ENCODE measurements around the gene IQGAP2. TPM values are rescaled to one million over a fixed set of nuclear protein-coding genes. Genes with fewer than 3 reads are reported as not detected.

Gene IQGAP2
- total and polyA plus RNA-seq, 5 donors, result 3.0 to 9.2 (median 6.2) TPM

- no peak overlapping the region for H3K27ac ChIP-seq (ENCODE audit: low read length)
- intact Hi-C loops (cut with DNase I), result no loop called here
- H3K4me3 ChIP-seq (ENCODE audit: low read length), result no peak overlapping the region
- H3K4me1 ChIP-seq (ENCODE audit: control insufficient read depth, insufficient read depth, low read length), result no peaks in the 10 kb centered on the region
- no peaks in the 10 kb centered on the region for H3K9me3 ChIP-seq (ENCODE audit: control insufficient read depth, low read length)
- ATAC-seq (no peak), DNase-seq (no peak)
- WGBS, result 73% methylated on average over 6 of the region's 6 CpGs
- H3K27me3 ChIP-seq (ENCODE audit: control insufficient read depth, insufficient read depth), result no peaks in the 10 kb centered on the region
Measured at GRCh38 chr5:76441890-76442673, 39.0 kb downstream of the IQGAP2 start.

GRCh38 chr5:76443066-76443800 is 40.1 kb downstream of the IQGAP2 start:
- no peaks in the 10 kb centered on the region for H3K4me1 ChIP-seq (ENCODE audit: control insufficient read depth, insufficient read depth, low read length)
- no peak for ATAC-seq
- H3K9me3 ChIP-seq (ENCODE audit: control insufficient read depth, low read length), result no peaks in the 10 kb centered on the region
- DNase-seq, result no peak
- intact Hi-C loops (cut with DNase I), result no loop called here
- WGBS, result 57% methylated on average over 4 of the region's 4 CpGs
- H3K27me3 ChIP-seq (ENCODE audit: control insufficient read depth, insufficient read depth), result no peaks in the 10 kb centered on the region
- no peak overlapping the region for H3K4me3 ChIP-seq (ENCODE audit: low read length)
- no peak overlapping the region for H3K27ac ChIP-seq (ENCODE audit: low read length)

GRCh38 chr5:76445063-76445462 is 42.0 kb downstream of the IQGAP2 start:
- Histone ChIP-seq H3K27ac (ENCODE audit: low read length) (no peak overlapping the region), H3K27me3 (ENCODE audit: control insufficient read depth, insufficient read depth) (no peaks in the 10 kb centered on the region), H3K4me3 (ENCODE audit: low read length) (no peak overlapping the region), H3K4me1 (ENCODE audit: control insufficient read depth, insufficient read depth, low read length) (no peaks in the 10 kb centered on the region), H3K9me3 (ENCODE audit: control insufficient read depth, low read length) (no peaks in the 10 kb centered on the region)
- WGBS, result 78% methylated on average over 4 of the region's 4 CpGs
- DNase-seq (no peak), ATAC-seq (no peak)
- intact Hi-C loops (cut with DNase I), result no loop called here

- no peaks in the 10 kb centered on the region for H3K4me1 ChIP-seq (ENCODE audit: control insufficient read depth, insufficient read depth, low read length)
- intact Hi-C loops (cut with DNase I), result no loop called here
- H3K27ac ChIP-seq (ENCODE audit: low read length), result no peak overlapping the region
- 80% methylated on average over 5 of the region's 5 CpGs for WGBS
- no peak for DNase-seq
- no peak for ATAC-seq
- no peaks in the 10 kb centered on the region for H3K27me3 ChIP-seq (ENCODE audit: control insufficient read depth, insufficient read depth)
- H3K4me3 ChIP-seq (ENCODE audit: low read length), result no peak overlapping the region
- no peaks in the 10 kb centered on the region for H3K9me3 ChIP-seq (ENCODE audit: control insufficient read depth, low read length)
Measured at GRCh38 chr5:76445830-76446229, 42.7 kb downstream of the IQGAP2 start.

- no peak overlapping the region for H3K4me3 ChIP-seq (ENCODE audit: low read length)
- no peaks in the 10 kb centered on the region for H3K4me1 ChIP-seq (ENCODE audit: control insufficient read depth, insufficient read depth, low read length)
- intact Hi-C loops (cut with DNase I), result no loop called here
- DNase-seq (no peak), ATAC-seq (no peak)
- no peak overlapping the region for H3K27ac ChIP-seq (ENCODE audit: low read length)
- 86% methylated on average over 6 of the region's 6 CpGs for WGBS
- no peaks in the 10 kb centered on the region for H3K9me3 ChIP-seq (ENCODE audit: control insufficient read depth, low read length)
- H3K27me3 ChIP-seq (ENCODE audit: control insufficient read depth, insufficient read depth), result no peaks in the 10 kb centered on the region
Measured at GRCh38 chr5:76446776-76447175, 43.7 kb downstream of the IQGAP2 start.

GRCh38 chr5:76449606-76450005 is 46.5 kb downstream of the IQGAP2 start:
- WGBS, result 55% methylated on average over 2 of the region's 2 CpGs
- ATAC-seq (no peak), DNase-seq (no peak)
- H3K4me1 ChIP-seq (ENCODE audit: control insufficient read depth, insufficient read depth, low read length), result no peaks in the 10 kb centered on the region
- intact Hi-C loops (cut with DNase I), result no loop called here
- no peaks in the 10 kb centered on the region for H3K9me3 ChIP-seq (ENCODE audit: control insufficient read depth, low read length)
- H3K27me3 ChIP-seq (ENCODE audit: control insufficient read depth, insufficient read depth), result no peaks in the 10 kb centered on the region
- no peak overlapping the region for H3K4me3 ChIP-seq (ENCODE audit: low read length)
- H3K27ac ChIP-seq (ENCODE audit: low read length), result no peak overlapping the region

GRCh38 chr5:76450054-76450453 is 47.0 kb downstream of the IQGAP2 start:
- ATAC-seq, result no peak
- no peaks in the 10 kb centered on the region for H3K27me3 ChIP-seq (ENCODE audit: control insufficient read depth, insufficient read depth)

GRCh38 chr5:76451031-76451701 is 48.1 kb downstream of the IQGAP2 start:
- intact Hi-C loops (cut with DNase I), result no loop called here
- WGBS, result 69% methylated on average over 6 of the region's 6 CpGs
- DNase-seq (no peak), ATAC-seq (no peak)
- H3K4me1 ChIP-seq (ENCODE audit: control insufficient read depth, insufficient read depth, low read length), result no peaks in the 10 kb centered on the region
- no peaks in the 10 kb centered on the region for H3K9me3 ChIP-seq (ENCODE audit: control insufficient read depth, low read length)
- no peaks in the 10 kb centered on the region for H3K27me3 ChIP-seq (ENCODE audit: control insufficient read depth, insufficient read depth)
- no peak overlapping the region for H3K4me3 ChIP-seq (ENCODE audit: low read length)
- no peak overlapping the region for H3K27ac ChIP-seq (ENCODE audit: low read length)

More at GRCh38 chr5:76450054-76450453, 47.0 kb downstream of the IQGAP2 start:
- H3K4me3 ChIP-seq (ENCODE audit: low read length), result no peak overlapping the region
- WGBS, result 26% methylated on average over 3 of the region's 3 CpGs
- intact Hi-C loops (cut with DNase I), result no loop called here
- no peak for DNase-seq
- H3K9me3 ChIP-seq (ENCODE audit: control insufficient read depth, low read length), result no peaks in the 10 kb centered on the region
- H3K4me1 ChIP-seq (ENCODE audit: control insufficient read depth, insufficient read depth, low read length), result no peaks in the 10 kb centered on the region
- H3K27ac ChIP-seq (ENCODE audit: low read length), result no peak overlapping the region

GRCh38 chr5:76455531-76456133 is 52.5 kb downstream of the IQGAP2 start:
- no peak for ATAC-seq
- DNase-seq, result no peak
- Histone ChIP-seq H3K9me3 (ENCODE audit: control insufficient read depth, low read length) (no peaks in the 10 kb centered on the region), H3K27ac (ENCODE audit: low read length) (no peak overlapping the region), H3K4me3 (ENCODE audit: low read length) (no peak overlapping the region), H3K27me3 (ENCODE audit: control insufficient read depth, insufficient read depth) (peaks cover 2% of the 10 kb centered on the region), H3K4me1 (ENCODE audit: control insufficient read depth, insufficient read depth, low read length) (no peaks in the 10 kb centered on the region)
- intact Hi-C loops (cut with DNase I), result no loop called here
- 61% methylated on average over 4 of the region's 4 CpGs for WGBS

- Histone ChIP-seq H3K9me3 (ENCODE audit: control insufficient read depth, low read length) (no peaks in the 10 kb centered on the region), H3K27me3 (ENCODE audit: control insufficient read depth, insufficient read depth) (peaks cover 2% of the 10 kb centered on the region), H3K4me1 (ENCODE audit: control insufficient read depth, insufficient read depth, low read length) (no peaks in the 10 kb centered on the region), H3K27ac (ENCODE audit: low read length) (no peak overlapping the region), H3K4me3 (ENCODE audit: low read length) (no peak overlapping the region)
- 87% methylated on average over 4 of the region's 4 CpGs for WGBS
- intact Hi-C loops (cut with DNase I), result no loop called here
- DNase-seq, result no peak
- ATAC-seq, result no peak
Measured at GRCh38 chr5:76456258-76456657, 53.2 kb downstream of the IQGAP2 start.
